Activated T-helper 2 cell treated with anti-CD3 and anti-CD28 coated beads, Interferon-gamma antibody, Interleukin-2, Interleukin-4, amounts not matched to agents 10 μg/mL and 5 μg/mL and 100 μg/mL, durations not matched to agents 14 hours and 24 hours and 36 hours (primary cell): ENCODE measurements around the gene DNAH11. TPM values are rescaled to one million over a fixed set of nuclear protein-coding genes. Genes with fewer than 3 reads are reported as not detected.

Experiments used
- DNase-seq: peaks from one replicate; pipeline ENCODE4 v3.0.0; 2021; ENCODE audit warnings: low spot score
- H3K27ac Mint-ChIP-seq: one replicate; pipeline ENCODE4 v1.8.0; 2021; ENCODE audit warnings: mixed read lengths
- H3K27me3 Mint-ChIP-seq: one replicate; pipeline ENCODE4 v1.8.0; 2021; ENCODE audit warnings: low read depth, mixed read lengths
- H3K36me3 Mint-ChIP-seq: one replicate; pipeline ENCODE4 v1.8.0; 2021; ENCODE audit warnings: low read depth, mixed read lengths
- H3K4me1 Mint-ChIP-seq: one replicate; pipeline ENCODE4 v1.8.0; 2021; ENCODE audit warnings: low read depth, mixed read lengths
- H3K4me3 Mint-ChIP-seq: one replicate; pipeline ENCODE4 v1.8.0; 2021; ENCODE audit warnings: low read depth, mild to moderate bottlenecking, moderate library complexity, mixed read lengths
- H3K9me3 Mint-ChIP-seq: one replicate; pipeline ENCODE4 v1.8.0; 2021; ENCODE audit warnings: mixed read lengths
- intact Hi-C: fragments of 100-400 bp; cut with micrococcal nuclease; formaldehyde crosslinking; loops from one replicate; pipeline ENCODE4 v1.15.1; 2023
- total RNA-seq: library from RNA; stranded (reverse); gene quantifications from 2 replicates; pipeline ENCODE4 v1.2.3, GENCODE V29; 2022

DNAH11 gene
- total RNA-seq, 1 donor from 2014 or later, result 3.7 TPM

GRCh38 chr7:21902240-21902639, 359.4 kb downstream of the DNAH11 start:
- peaks cover 17% of the 10 kb centered on the region for H3K4me1 Mint-ChIP-seq
- peaks cover 6% of the 10 kb centered on the region for H3K9me3 Mint-ChIP-seq
- no peak overlapping the region for H3K4me3 Mint-ChIP-seq
- intact Hi-C loops, result no loop called here
- H3K36me3 Mint-ChIP-seq, result peaks cover 88% of the 10 kb centered on the region
- DNase-seq, result no peak
- H3K27me3 Mint-ChIP-seq, result no peaks in the 10 kb centered on the region
- no peak overlapping the region for H3K27ac Mint-ChIP-seq

- intact Hi-C loops, result no loop called here
- no peak overlapping the region for H3K4me3 Mint-ChIP-seq
- peaks cover 9% of the 10 kb centered on the region for H3K4me1 Mint-ChIP-seq
- DNase-seq, result no peak
- H3K9me3 Mint-ChIP-seq, result peaks cover under 1% of the 10 kb centered on the region
- H3K36me3 Mint-ChIP-seq, result peaks cover 87% of the 10 kb centered on the region
- no peaks in the 10 kb centered on the region for H3K27me3 Mint-ChIP-seq
- no peak overlapping the region for H3K27ac Mint-ChIP-seq
Observed at GRCh38 chr7:21903020-21903786, 360.4 kb downstream of the DNAH11 start.

- no peaks in the 10 kb centered on the region for H3K9me3 Mint-ChIP-seq
- no peaks in the 10 kb centered on the region for H3K27me3 Mint-ChIP-seq
- peaks cover 67% of the 10 kb centered on the region for H3K36me3 Mint-ChIP-seq
- no peak for DNase-seq
- intact Hi-C loops, result no loop called here
- peaks cover 2% of the 10 kb centered on the region for H3K4me1 Mint-ChIP-seq
- no peak overlapping the region for H3K4me3 Mint-ChIP-seq
- H3K27ac Mint-ChIP-seq, result no peak overlapping the region
Observed at GRCh38 chr7:21908746-21909145, 365.9 kb downstream of the DNAH11 start.

GRCh38 chr7:21910253-21910652, 367.4 kb downstream of the DNAH11 start:
- Mint-ChIP-seq H3K4me1 (peaks cover 2% of the 10 kb centered on the region), H3K27ac (no peak overlapping the region), H3K36me3 (peaks cover 65% of the 10 kb centered on the region), H3K27me3 (no peaks in the 10 kb centered on the region), H3K4me3 (no peak overlapping the region), H3K9me3 (no peaks in the 10 kb centered on the region)
- DNase-seq, result no peak
- intact Hi-C loops, result no loop called here

GRCh38 chr7:21911341-21911875, 368.6 kb downstream of the DNAH11 start:
- no peaks in the 10 kb centered on the region for H3K9me3 Mint-ChIP-seq
- intact Hi-C loops, result no loop called here
- no peak overlapping the region for H3K4me3 Mint-ChIP-seq
- no peak overlapping the region for H3K27ac Mint-ChIP-seq
- H3K27me3 Mint-ChIP-seq, result no peaks in the 10 kb centered on the region
- peaks cover 2% of the 10 kb centered on the region for H3K4me1 Mint-ChIP-seq
- H3K36me3 Mint-ChIP-seq, result peaks cover 64% of the 10 kb centered on the region
- no peak for DNase-seq

- H3K4me1 Mint-ChIP-seq, result peaks cover 2% of the 10 kb centered on the region
- intact Hi-C loops, result no loop called here
- no peaks in the 10 kb centered on the region for H3K27me3 Mint-ChIP-seq
- H3K27ac Mint-ChIP-seq, result no peak overlapping the region
- no peak overlapping the region for H3K4me3 Mint-ChIP-seq
- peaks cover 66% of the 10 kb centered on the region for H3K36me3 Mint-ChIP-seq
- DNase-seq, result no peak
- H3K9me3 Mint-ChIP-seq, result no peaks in the 10 kb centered on the region
Observed at GRCh38 chr7:21912305-21912704, 369.5 kb downstream of the DNAH11 start.

GRCh38 chr7:21912931-21913780, 370.3 kb downstream of the DNAH11 start:
- Mint-ChIP-seq H3K36me3 (peaks cover 60% of the 10 kb centered on the region), H3K9me3 (no peaks in the 10 kb centered on the region), H3K27me3 (no peaks in the 10 kb centered on the region), H3K27ac (no peak overlapping the region), H3K4me3 (no peak overlapping the region), H3K4me1 (peaks cover 2% of the 10 kb centered on the region)
- intact Hi-C loops, result no loop called here
- no peak for DNase-seq

- no peak overlapping the region for H3K4me3 Mint-ChIP-seq
- no peak overlapping the region for H3K27ac Mint-ChIP-seq
- H3K36me3 Mint-ChIP-seq, result peaks cover 52% of the 10 kb centered on the region
- peaks cover 2% of the 10 kb centered on the region for H3K4me1 Mint-ChIP-seq
- H3K27me3 Mint-ChIP-seq, result no peaks in the 10 kb centered on the region
- H3K9me3 Mint-ChIP-seq, result no peaks in the 10 kb centered on the region
- intact Hi-C loops, result no loop called here
- no peak for DNase-seq
Observed at GRCh38 chr7:21914671-21915070, 371.8 kb downstream of the DNAH11 start.

GRCh38 chr7:21915140-21915539, 372.3 kb downstream of the DNAH11 start:
- DNase-seq, result no peak
- H3K36me3 Mint-ChIP-seq, result peaks cover 52% of the 10 kb centered on the region
- H3K4me3 Mint-ChIP-seq, result no peak overlapping the region
- peaks cover 2% of the 10 kb centered on the region for H3K4me1 Mint-ChIP-seq
- no peak overlapping the region for H3K27ac Mint-ChIP-seq
- H3K9me3 Mint-ChIP-seq, result no peaks in the 10 kb centered on the region
- no peaks in the 10 kb centered on the region for H3K27me3 Mint-ChIP-seq
- intact Hi-C loops, result no loop called here

- Mint-ChIP-seq H3K27me3 (no peaks in the 10 kb centered on the region), H3K4me3 (no peak overlapping the region), H3K27ac (no peak overlapping the region), H3K36me3 (peaks cover 52% of the 10 kb centered on the region), H3K9me3 (no peaks in the 10 kb centered on the region), H3K4me1 (peaks cover 2% of the 10 kb centered on the region)
- DNase-seq, result no peak
- intact Hi-C loops, result no loop called here
Observed at GRCh38 chr7:21916176-21916575, 373.3 kb downstream of the DNAH11 start.

GRCh38 chr7:21916629-21917028, 373.8 kb downstream of the DNAH11 start:
- Mint-ChIP-seq H3K4me1 (no peaks in the 10 kb centered on the region), H3K36me3 (peaks cover 48% of the 10 kb centered on the region), H3K4me3 (no peak overlapping the region), H3K9me3 (no peaks in the 10 kb centered on the region), H3K27ac (no peak overlapping the region), H3K27me3 (no peaks in the 10 kb centered on the region)
- intact Hi-C loops, result no loop called here
- no peak for DNase-seq

GRCh38 chr7:21918216-21918615, 375.4 kb downstream of the DNAH11 start:
- no peaks in the 10 kb centered on the region for H3K4me1 Mint-ChIP-seq

GRCh38 chr7:21920936-21921335, 378.1 kb downstream of the DNAH11 start:
- no peak overlapping the region for H3K4me3 Mint-ChIP-seq
- H3K4me1 Mint-ChIP-seq, result no peaks in the 10 kb centered on the region
- H3K9me3 Mint-ChIP-seq, result no peaks in the 10 kb centered on the region
- no peaks in the 10 kb centered on the region for H3K27me3 Mint-ChIP-seq
- peaks cover 11% of the 10 kb centered on the region for H3K36me3 Mint-ChIP-seq
- DNase-seq, result no peak
- no peak overlapping the region for H3K27ac Mint-ChIP-seq
- intact Hi-C loops, result no loop called here

More at GRCh38 chr7:21918216-21918615, 375.4 kb downstream of the DNAH11 start:
- no peaks in the 10 kb centered on the region for H3K9me3 Mint-ChIP-seq
- intact Hi-C loops, result no loop called here
- H3K4me3 Mint-ChIP-seq, result no peak overlapping the region
- H3K27ac Mint-ChIP-seq, result no peak overlapping the region
- no peak for DNase-seq
- H3K36me3 Mint-ChIP-seq, result peaks cover 35% of the 10 kb centered on the region
- no peaks in the 10 kb centered on the region for H3K27me3 Mint-ChIP-seq
